GM21528 (cell line): ENCODE data around the gene CHST8.

Source experiments
- ATAC-seq: cut with Tn5 transposase; IDR thresholded peaks from one replicate; pipeline ENCODE4 v1.9.1; 2021; ENCODE audit warnings: mild to moderate bottlenecking, moderate library complexity; ENCODE audit not compliant: unreplicated experiment, low FRiP score

CHST8 gene

GRCh38 chr19:33756177-33756576 lies 134.4 kb downstream of the CHST8 start:
- ATAC-seq, result no peak

GRCh38 chr19:33758541-33759013 lies 136.8 kb downstream of the CHST8 start:
- ATAC-seq, result no peak

GRCh38 chr19:33759356-33759755 lies 137.6 kb downstream of the CHST8 start:
- ATAC-seq, result no peak

DNA sequence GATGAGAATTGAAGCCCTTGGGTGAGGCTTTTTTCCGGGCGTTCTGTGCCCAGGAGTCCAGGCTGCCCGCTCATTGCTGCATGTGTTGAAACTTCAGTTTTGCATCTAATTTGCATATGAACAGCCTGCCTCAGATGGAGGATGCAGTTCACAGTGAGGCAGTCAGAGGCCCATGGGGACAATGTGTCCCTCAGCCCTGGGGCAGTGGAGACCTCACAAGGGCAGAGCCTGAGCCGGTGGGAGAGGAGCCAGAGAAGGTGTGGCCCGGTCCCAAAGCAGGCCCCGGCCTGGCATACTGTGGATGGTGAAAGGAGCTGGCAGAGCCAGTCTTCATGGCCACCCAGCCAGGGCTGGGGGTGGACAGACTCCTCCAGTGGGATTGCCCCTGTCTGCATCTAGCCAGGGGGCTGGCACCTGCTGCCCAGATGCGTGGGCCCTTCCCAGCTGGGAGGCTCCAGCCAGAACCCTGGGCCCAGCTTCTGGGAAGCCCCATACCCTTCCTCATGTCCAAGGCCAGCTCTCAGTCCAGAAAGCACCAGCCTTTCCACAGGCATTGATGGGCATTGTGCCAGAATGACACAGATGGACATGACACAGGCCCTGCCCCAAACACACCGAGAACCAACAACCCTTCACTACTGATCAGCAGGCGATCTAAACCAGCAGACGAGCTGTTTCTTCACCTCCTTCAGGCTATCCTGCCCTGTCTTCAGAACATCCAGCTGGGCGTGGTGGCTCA lies 142.0 kb downstream of the CHST8 start:
- no peak for ATAC-seq

- no peak for ATAC-seq
These were observed 144.9 kb downstream of the CHST8 start for GRCh38 chr19:33766623-33767022.

DNA sequence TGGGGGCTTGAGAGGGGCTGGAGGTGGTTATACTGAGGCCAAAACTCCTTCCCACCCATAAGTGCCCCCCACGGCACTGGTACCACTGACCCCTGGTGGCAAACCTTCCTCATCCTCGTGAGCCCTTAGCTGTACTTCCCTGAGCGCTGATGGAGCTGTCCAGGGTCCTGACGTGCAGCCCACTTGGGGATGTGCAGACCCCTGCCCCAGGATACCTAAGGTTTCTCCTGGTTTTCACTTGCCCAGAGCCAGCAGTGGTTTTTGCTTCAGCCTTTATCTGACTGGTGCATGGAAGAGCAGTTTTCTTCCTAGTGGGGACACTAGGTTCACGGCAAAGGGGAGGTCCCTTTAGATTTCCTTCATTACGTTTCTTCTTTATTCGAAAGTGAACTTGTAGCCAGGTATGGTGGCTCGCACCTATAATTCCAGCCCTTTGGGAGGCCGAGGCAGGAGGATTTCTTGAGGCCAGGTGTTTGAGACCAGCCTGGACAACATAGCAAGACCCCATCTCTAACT lies 146.2 kb downstream of the CHST8 start:
- no peak for ATAC-seq

- no peak for ATAC-seq
These were observed 147.5 kb downstream of the CHST8 start for GRCh38 chr19:33769208-33769607.

- no peak for ATAC-seq
These were observed 148.4 kb downstream of the CHST8 start for GRCh38 chr19:33770107-33770506.

DNA sequence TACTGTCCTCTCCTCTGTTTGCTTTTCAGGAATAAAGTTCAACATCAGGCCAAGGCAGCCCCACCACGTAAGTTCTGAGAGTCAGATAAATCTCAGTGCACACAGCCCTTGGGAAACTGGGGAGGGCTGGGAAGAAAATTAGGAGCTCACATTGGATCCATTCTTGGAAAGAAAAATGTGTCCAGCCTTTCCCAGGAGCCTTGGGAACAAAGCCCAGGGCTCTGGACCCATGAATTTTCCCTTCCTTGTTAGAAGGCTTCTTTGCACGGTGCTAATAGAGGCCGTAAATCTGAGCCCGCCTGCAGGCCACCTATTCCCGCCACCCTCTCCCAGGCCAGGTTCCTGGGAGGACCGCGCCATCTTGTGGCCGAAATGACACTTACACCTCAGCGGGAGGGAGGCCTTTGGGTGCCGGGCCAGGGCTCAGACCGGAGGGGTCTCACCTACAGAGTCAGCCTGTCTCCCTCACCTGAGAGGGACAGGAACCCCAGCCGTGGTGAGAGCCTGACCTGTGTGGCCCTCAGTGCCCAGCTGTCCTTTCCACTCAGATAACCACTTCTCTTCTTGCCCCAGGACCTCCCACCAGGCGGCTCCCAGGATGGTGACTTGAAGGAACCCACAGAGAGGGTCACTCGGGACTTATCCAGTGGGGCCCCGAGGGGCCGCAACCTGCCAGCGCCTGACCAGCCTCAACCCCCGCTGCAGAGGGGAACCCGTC lies 149.8 kb downstream of the CHST8 start:
- no peak for ATAC-seq

- no peak for ATAC-seq
These were observed 150.5 kb downstream of the CHST8 start for GRCh38 chr19:33772102-33772857.

DNA sequence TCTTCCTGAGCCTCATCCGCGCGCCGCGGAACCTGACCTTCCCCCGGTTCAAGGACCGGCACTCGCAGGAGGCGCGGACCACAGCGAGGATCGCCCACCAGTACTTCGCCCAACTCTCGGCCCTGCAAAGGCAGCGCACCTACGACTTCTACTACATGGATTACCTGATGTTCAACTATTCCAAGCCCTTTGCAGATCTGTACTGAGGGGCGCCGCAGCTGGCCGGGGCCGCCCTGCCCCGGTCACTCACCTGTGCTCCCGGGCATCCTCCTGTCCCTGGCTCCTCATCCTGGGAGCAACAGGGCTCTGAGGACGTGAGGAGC lies 151.1 kb downstream of the CHST8 start:
- no peak for ATAC-seq

DNA sequence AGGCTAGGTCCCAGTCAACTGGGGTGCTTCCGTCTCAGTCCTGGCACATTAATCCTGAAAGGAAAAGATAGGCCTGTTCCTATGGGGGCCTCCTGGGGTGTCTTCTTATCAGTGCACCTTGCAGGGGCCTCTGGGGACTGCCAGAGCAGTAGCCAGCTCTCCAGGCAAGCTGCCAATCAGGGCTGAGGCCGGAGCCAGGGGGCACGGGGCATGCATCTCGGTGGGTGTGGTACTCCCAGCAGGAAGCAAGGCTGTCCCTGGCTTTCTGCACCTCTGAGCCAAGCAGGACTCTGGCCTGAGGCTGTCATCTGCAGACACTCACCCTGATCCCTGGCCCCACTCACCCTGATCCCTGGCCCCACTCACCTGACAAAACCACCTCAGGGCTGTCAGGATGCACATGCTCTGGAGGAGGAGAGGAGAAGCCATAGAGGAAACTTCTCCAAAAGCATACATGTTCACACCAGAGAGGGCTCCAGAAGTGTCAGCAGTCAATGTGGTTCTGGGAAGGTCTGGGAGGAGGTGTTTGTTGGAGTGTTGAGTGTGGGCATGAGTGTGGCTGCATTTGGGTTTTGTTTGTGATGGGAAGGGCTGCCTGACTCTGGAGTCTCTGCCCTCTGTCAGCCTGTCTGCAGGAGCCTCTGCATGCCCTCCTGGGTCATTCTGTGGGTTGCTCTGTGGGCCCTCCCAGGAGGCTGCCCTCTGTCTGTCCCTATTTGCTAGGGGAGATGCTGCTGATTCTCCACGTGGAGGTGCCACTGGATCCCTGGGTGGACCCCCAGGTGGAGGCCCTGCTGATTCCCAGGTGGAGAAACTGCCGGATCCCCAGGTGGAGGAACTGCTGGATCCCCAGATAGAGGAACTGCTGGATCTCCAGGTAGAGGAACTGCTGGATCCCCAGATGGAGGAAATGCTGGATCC lies 152.2 kb downstream of the CHST8 start:
- no peak for ATAC-seq

- ATAC-seq, result no peak
These were observed 153.0 kb downstream of the CHST8 start for GRCh38 chr19:33774751-33775150.

DNA sequence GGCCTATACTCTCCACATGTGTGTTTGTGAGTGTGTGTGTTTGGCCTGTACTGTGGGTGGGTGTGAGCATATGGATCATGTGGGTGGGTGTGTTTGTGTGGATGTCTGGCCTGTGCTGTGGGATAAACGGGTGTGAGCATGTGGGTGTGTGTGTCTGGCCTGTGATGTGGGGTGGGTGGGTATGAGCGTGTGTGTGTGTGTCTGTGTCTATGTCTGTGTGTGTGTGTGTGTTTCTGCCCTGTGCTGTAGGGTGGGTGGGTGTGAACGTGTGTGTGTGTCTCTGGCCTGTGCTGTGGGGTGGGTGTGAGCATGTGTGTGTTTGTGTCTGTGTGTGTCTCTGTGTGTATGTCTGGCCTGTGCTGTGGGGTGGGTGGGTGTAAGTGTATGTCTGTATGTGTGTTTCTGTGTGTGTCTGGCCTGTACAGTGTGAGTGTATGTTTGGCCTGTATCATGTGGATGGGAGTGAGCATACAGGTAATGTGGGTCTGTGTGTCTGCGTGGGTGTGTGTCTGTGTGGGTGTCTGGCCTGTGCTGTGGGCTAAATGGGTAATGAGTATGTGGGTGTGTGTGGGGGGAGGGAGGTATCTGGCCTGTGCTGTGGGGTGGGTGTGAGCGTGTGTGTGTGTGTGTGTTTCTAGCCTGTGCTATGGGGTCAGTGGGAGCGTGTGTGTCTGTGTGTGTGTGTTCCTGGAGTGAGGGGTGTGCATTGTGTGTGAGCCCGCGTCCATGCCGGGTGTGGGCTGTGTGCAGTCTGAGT lies 154.2 kb downstream of the CHST8 start:
- no peak for ATAC-seq

DNA sequence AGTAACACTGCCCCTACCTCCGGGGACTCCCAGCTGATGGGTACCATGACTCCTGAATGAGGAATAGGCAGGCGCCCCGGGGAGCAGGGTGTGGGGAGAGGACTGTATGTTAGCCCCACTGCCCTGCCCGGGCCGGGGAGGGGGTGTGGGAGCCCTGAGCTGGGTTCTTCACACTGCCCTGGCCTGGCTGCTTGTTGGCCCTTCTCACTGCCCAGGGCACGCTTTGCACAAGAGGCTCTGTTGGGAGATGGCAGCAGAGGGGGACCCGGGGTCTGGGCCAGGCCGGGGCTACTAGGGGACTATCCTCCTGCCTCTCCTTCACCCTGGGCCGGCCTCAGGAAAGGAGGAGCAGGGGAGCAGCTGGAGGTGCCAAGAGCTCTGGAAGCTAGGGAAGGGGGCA lies 155.6 kb downstream of the CHST8 start:
- ATAC-seq, result no peak

- ATAC-seq, result no peak
These were observed 156.0 kb downstream of the CHST8 start for GRCh38 chr19:33777753-33778088.

DNA sequence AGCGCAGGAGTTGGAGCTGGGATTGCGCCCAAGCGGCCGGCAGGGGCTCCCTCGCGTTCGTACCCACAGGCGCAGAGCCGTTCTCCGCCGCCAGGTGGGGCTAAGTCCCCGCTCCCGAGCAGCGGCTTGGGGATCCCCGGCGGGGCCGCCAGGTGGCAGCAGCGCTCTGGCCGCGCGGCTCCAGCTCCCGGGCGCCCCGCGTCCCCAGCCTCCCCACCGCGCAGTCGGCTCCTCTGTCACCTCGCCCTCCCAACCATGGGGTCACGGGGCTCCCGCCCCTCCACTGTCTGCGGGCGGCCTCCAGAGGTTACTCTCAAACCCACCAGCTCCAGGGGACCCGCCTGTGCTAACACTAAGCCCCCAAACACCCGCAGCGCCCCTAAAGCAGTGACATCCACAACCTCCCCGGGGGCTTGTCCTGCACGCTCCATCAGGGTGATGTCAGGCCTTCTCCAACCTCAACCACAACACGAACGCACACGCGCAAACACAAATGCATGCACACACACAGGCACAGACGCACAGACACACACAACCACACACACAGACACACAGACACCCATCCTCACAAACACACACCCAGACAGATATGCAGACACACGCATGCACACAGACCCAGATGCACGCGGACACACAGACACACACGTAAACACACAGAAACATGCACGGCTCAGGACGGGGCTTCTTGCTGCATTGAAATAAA lies 156.5 kb downstream of the CHST8 start:
- ATAC-seq, result peak; percentile 79

- no peak for ATAC-seq
These were observed 158.1 kb downstream of the CHST8 start for GRCh38 chr19:33779849-33780248.

DNA sequence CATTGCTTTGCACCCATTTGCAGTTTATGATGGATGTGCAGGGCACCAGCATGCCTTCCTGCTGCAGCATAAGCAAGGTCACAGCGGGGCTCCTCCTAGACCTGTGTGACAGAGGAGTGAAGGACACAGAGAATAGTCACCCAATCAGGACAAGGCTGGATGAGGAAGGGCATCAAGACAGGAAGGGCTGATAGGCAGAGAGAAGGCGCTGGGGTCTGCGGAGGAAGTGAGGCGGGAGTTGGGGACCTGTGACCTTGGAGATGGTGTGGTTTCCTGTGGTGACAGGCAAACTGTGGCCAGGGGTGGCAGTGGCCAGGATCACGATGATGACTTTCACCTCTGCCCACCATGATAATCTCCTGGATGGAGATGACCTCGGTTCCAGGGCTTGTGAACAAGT lies 158.5 kb downstream of the CHST8 start:
- no peak for ATAC-seq
